Stimulated activated CD8-positive, alpha-beta memory T cell treated with anti-CD3 and anti-CD28 coated beads, Interleukin-15, amount 100 ng/mL, for 48 hours (primary cell): ENCODE measurements around the gene ZNF777.
"Not testable (repeated sequence)": the region's sequence is repeated elsewhere in the genome, so short reads cannot be mapped to it uniquely, and the experiment has no call there.

Experiments used
- DNase-seq, 2 donors: peaks; one replicate each; pipeline ENCODE4 v3.0.0-alpha.2; 2020; ENCODE audit warnings: low read depth in 2 of 2

Gene ZNF777

GRCh38 chr7:149415391-149416071, 45.3 kb downstream of the ZNF777 start:
- DNase-seq: no peak

- DNase-seq: peak in 1 of 2 donors; percentile 50
Observed at GRCh38 chr7:149414745-149415390, 46.0 kb downstream of the ZNF777 start.

- DNase-seq: no peak
Observed at GRCh38 chr7:149414171-149414570, 46.7 kb downstream of the ZNF777 start.

GRCh38 chr7:149413083-149413482, 47.8 kb downstream of the ZNF777 start:
- DNase-seq: not testable (repeated sequence)

GRCh38 chr7:149409895-149410294, 51.0 kb downstream of the ZNF777 start:
- no peak for DNase-seq

- DNase-seq: no peak
Observed at GRCh38 chr7:149404825-149405224, 56.0 kb downstream of the ZNF777 start.

GRCh38 chr7:149404396-149404795, 56.5 kb downstream of the ZNF777 start:
- no peak for DNase-seq

GRCh38 chr7:149398195-149398820, 62.6 kb downstream of the ZNF777 start:
- DNase-seq: no peak

- no peak for DNase-seq
Observed at GRCh38 chr7:149397470-149398043, 63.3 kb downstream of the ZNF777 start.

GRCh38 chr7:149388550-149389335, 72.1 kb downstream of the ZNF777 start:
- not testable (repeated sequence) for DNase-seq

- not testable (repeated sequence) for DNase-seq
Observed at GRCh38 chr7:149386514-149386913, 74.3 kb downstream of the ZNF777 start.

- no peak for DNase-seq
Observed at GRCh38 chr7:149385195-149385950, 75.5 kb downstream of the ZNF777 start.
